H9 (cell line): ENCODE data around the gene SQSTM1. TPM values are rescaled to one million over a fixed set of nuclear protein-coding genes. Genes with fewer than 3 reads are reported as not detected.
A peak's percentile ranks its signal among the peaks of the same experiment; 100 is the strongest.

Experiments
- DNase-seq: peaks from one replicate; pipeline ENCODE4 v3.0.0-alpha.2; 2017
- H2AFZ ChIP-seq: one replicate; pipeline ENCODE4 v1.6.1; 2013; ENCODE audit warnings: mild to moderate bottlenecking, low read length, control low read depth, moderate library complexity
- H2AK5ac ChIP-seq: 2 replicates; pipeline ENCODE4 v1.6.1; 2013; ENCODE audit warnings: low read length, control low read depth, mixed read lengths; ENCODE audit not compliant: insufficient read length
- H2BK120ac ChIP-seq: one replicate; pipeline ENCODE4 v1.6.1; 2013; ENCODE audit warnings: low read depth, mild to moderate bottlenecking, low read length, control low read depth, inconsistent platforms; ENCODE audit not compliant: poor library complexity, severe bottlenecking
- H2BK12ac ChIP-seq: 2 replicates; pipeline ENCODE4 v1.6.1; 2013; ENCODE audit warnings: low read length, control low read depth, mixed read lengths, low read depth; ENCODE audit not compliant: insufficient read length
- H2BK15ac ChIP-seq: 2 replicates; pipeline ENCODE4 v1.6.1; 2013; ENCODE audit warnings: low read depth, low read length, control low read depth
- H2BK20ac ChIP-seq: one replicate; pipeline ENCODE4 v1.6.1; 2013; ENCODE audit warnings: low read depth, mild to moderate bottlenecking, low read length, control low read depth, inconsistent platforms; ENCODE audit not compliant: poor library complexity, severe bottlenecking
- H2BK5ac ChIP-seq: 2 replicates; pipeline ENCODE4 v1.6.1; 2013; ENCODE audit warnings: low read length, control low read depth, mixed read lengths; ENCODE audit not compliant: insufficient read length
- H3K14ac ChIP-seq: 2 replicates; pipeline ENCODE4 v1.6.1; 2013; ENCODE audit warnings: low read length, control low read depth; ENCODE audit not compliant: insufficient read depth
- H3K18ac ChIP-seq: 2 replicates; pipeline ENCODE4 v1.6.1; 2013; ENCODE audit warnings: low read depth, mild to moderate bottlenecking, mixed read lengths, low read length, control low read depth; ENCODE audit not compliant: insufficient read length
- H3K23ac ChIP-seq: 2 replicates; pipeline ENCODE4 v1.6.1; 2013; ENCODE audit warnings: low read length, control low read depth, mixed read lengths, low read depth; ENCODE audit not compliant: insufficient read length
- H3K23me2 ChIP-seq: 2 replicates; pipeline ENCODE4 v1.6.1; 2013; ENCODE audit warnings: low read depth, mild to moderate bottlenecking, mixed read lengths, low read length, control low read depth; ENCODE audit not compliant: insufficient read length, poor library complexity, severe bottlenecking
- H3K27ac ChIP-seq: 2 replicates; pipeline ENCODE4 v1.5.1; 2013; ENCODE audit warnings: low read length, control low read depth, mixed read lengths, low read depth; ENCODE audit not compliant: insufficient read length
- H3K27me3 ChIP-seq: 2 replicates; pipeline ENCODE4 v1.6.1; 2013; ENCODE audit warnings: low read length, control low read depth, inconsistent platforms; ENCODE audit not compliant: insufficient read depth
- H3K4ac ChIP-seq: 2 replicates; pipeline ENCODE4 v1.6.1; 2013; ENCODE audit warnings: low read depth, mild to moderate bottlenecking, control low read depth, inconsistent platforms, low read length, moderate library complexity
- H3K4me1 ChIP-seq: 2 replicates; pipeline ENCODE4 v1.6.1; 2013; ENCODE audit warnings: low read length, control low read depth, inconsistent platforms; ENCODE audit not compliant: insufficient read depth
- H3K4me2 ChIP-seq: 2 replicates; pipeline ENCODE4 v1.6.1; 2013; ENCODE audit warnings: low read length, control low read depth, mixed read lengths; ENCODE audit not compliant: insufficient read length, insufficient read depth
- H3K56ac ChIP-seq: 2 replicates; pipeline ENCODE4 v1.6.1; 2013; ENCODE audit warnings: low read depth, mild to moderate bottlenecking, mixed read lengths, low read length, control low read depth; ENCODE audit not compliant: insufficient read length
- H3K79me1 ChIP-seq: 2 replicates; pipeline ENCODE4 v1.6.1; 2013; ENCODE audit warnings: low read depth, mild to moderate bottlenecking, moderate library complexity, low read length, control low read depth, inconsistent platforms; ENCODE audit not compliant: insufficient read depth, poor library complexity, severe bottlenecking
- H3K79me2 ChIP-seq: 2 replicates; pipeline ENCODE4 v1.6.1; 2013; ENCODE audit warnings: low read length, control low read depth, inconsistent platforms; ENCODE audit not compliant: insufficient read depth
- H3K9ac ChIP-seq: 2 replicates; pipeline ENCODE4 v1.6.1; 2013; ENCODE audit warnings: low read length, control low read depth, mixed read lengths; ENCODE audit not compliant: insufficient read length; ENCODE audit errors: extremely low read depth
- H3K9me3 ChIP-seq: one replicate; pipeline ENCODE4 v1.6.1; 2013; ENCODE audit warnings: low read depth, low read length, inconsistent platforms; ENCODE audit not compliant: control insufficient read depth
- H3T11ph ChIP-seq: one replicate; pipeline ENCODE4 v1.6.1; 2013; ENCODE audit warnings: mild to moderate bottlenecking, low read length, control low read depth, inconsistent platforms
- H4K20me1 ChIP-seq: one replicate; pipeline ENCODE4 v1.6.1; 2013; ENCODE audit not compliant: control insufficient read depth, insufficient read length, insufficient read depth
- H4K5ac ChIP-seq: 2 replicates; pipeline ENCODE4 v1.6.1; 2013; ENCODE audit warnings: low read depth, mild to moderate bottlenecking, mixed read lengths, low read length, control low read depth; ENCODE audit not compliant: insufficient read length
- H4K8ac ChIP-seq: replicated peaks from 2 replicates; pipeline ENCODE4 v1.6.1; 2013; ENCODE audit warnings: low read length, control low read depth, mixed read lengths, low read depth; ENCODE audit not compliant: insufficient read length
- H4K91ac ChIP-seq: 2 replicates; pipeline ENCODE4 v1.6.1; 2013; ENCODE audit warnings: low read depth, mild to moderate bottlenecking, moderate library complexity, mixed read lengths, low read length, control low read depth; ENCODE audit not compliant: insufficient read length
- H3K27ac Mint-ChIP-seq, 3 experiments: 2 replicates in 2 of 3; 3 replicates in 1 of 3; pipeline ENCODE4 v1.8.0; 2020 to 2021; ENCODE audit warnings: mixed read lengths in 3 of 3, mild to moderate bottlenecking in 1 of 3, moderate library complexity in 1 of 3
- H3K27me3 Mint-ChIP-seq: 2 replicates; pipeline ENCODE4 v1.8.0; 2021; ENCODE audit warnings: low read depth, mild to moderate bottlenecking, moderate library complexity, mixed read lengths
- H3K36me3 Mint-ChIP-seq, 3 experiments: 2 replicates in 2 of 3; 3 replicates in 1 of 3; pipeline ENCODE4 v1.8.0; 2020 to 2021; ENCODE audit warnings: low read depth in 3 of 3, mixed read lengths in 3 of 3; ENCODE audit not compliant: insufficient read depth in 1 of 3
- H3K4me1 Mint-ChIP-seq, 2 experiments: 2 replicates each; pipeline ENCODE4 v1.8.0; 2020; ENCODE audit warnings: mixed read lengths in 2 of 2
- H3K4me3 Mint-ChIP-seq, 2 experiments: 2 replicates in 1 of 2; 3 replicates in 1 of 2; pipeline ENCODE4 v1.8.0; 2020 to 2021; ENCODE audit warnings: mild to moderate bottlenecking in 2 of 2, mixed read lengths in 2 of 2, moderate library complexity in 1 of 2
- H3K9me3 Mint-ChIP-seq, 2 experiments: 2 replicates in 1 of 2; 3 replicates in 1 of 2; pipeline ENCODE4 v1.8.0; 2020; ENCODE audit warnings: mild to moderate bottlenecking in 2 of 2, mixed read lengths in 2 of 2, moderate library complexity in 1 of 2
- CTCF ChIP-seq: fragments of 200-600 bp; sonication (generic); conservative IDR thresholded peaks from 3 replicates; pipeline ENCODE4 v1.8.0; 2021; ENCODE audit warnings: antibody characterized with exemption, mild to moderate bottlenecking
- WGBS: extraction: QIAGEN DNeasy Blood & Tissue Kit; methylation state at CpG from one replicate; pipeline ENCODE4 v1.1.7; 2013; ENCODE audit warnings: missing lambda C conversion rate, low lambda C conversion rate, mixed read lengths; ENCODE audit not compliant: insufficient read length; ENCODE audit errors: extremely low coverage; 5-methylcytosine and 5-hydroxymethylcytosine counted together
- total RNA-seq: library from RNA; stranded (reverse); gene quantifications from 2 replicates; pipeline ENCODE4 v1.2.1, GENCODE V29; 2021

Gene SQSTM1
- total RNA-seq, 1 experiment from 2014 or later, result 144 TPM

GRCh38 chr5:179836225-179837019, 15.7 kb downstream of the SQSTM1 start:
- Mint-ChIP-seq H3K27ac (peak overlapping the region in 2 of 3 experiments; percentile 4 to 49; a peak in 3 of 7 replicates), H3K27me3 (no peaks in the 10 kb centered on the region; the same call in 1 of the 2 replicates), H3K9me3 (peaks cover 5 to 14% of the 10 kb centered on the region in 2 experiments; a peak in 3 of 5 replicates), H3K4me3 (no peak overlapping the region), H3K4me1 (no peaks in the 10 kb centered on the region), H3K36me3 (peaks cover 54 to 92% (median 84%) of the 10 kb centered on the region in 3 experiments)
- no peaks in the 10 kb centered on the region for H3K79me2 ChIP-seq
- no peak overlapping the region for H4K91ac ChIP-seq
- no peak overlapping the region for H3K23ac ChIP-seq
- TF ChIP-seq CTCF, result no peak
- H3K14ac ChIP-seq, result no peak overlapping the region; the same call in 1 of the 2 replicates
- H2BK5ac ChIP-seq, result no peak overlapping the region
- WGBS, result no CpG with 5 or more reads among the region's 19 CpGs
- no peaks in the 10 kb centered on the region for H3K27me3 ChIP-seq
- H3K56ac ChIP-seq, result no peak overlapping the region
- H3K9me3 ChIP-seq, result no peaks in the 10 kb centered on the region
- H3K79me1 ChIP-seq, result no peaks in the 10 kb centered on the region
- no peak overlapping the region for H2BK12ac ChIP-seq
- no peak overlapping the region for H2BK15ac ChIP-seq
- DNase-seq, result no peak
- H3K27ac ChIP-seq, result no peak overlapping the region
- H2AK5ac ChIP-seq, result no peak overlapping the region
- H2AFZ ChIP-seq, result no peak overlapping the region
- H3K9ac ChIP-seq, result no peak overlapping the region
- no peak overlapping the region for H4K5ac ChIP-seq
- H4K8ac ChIP-seq, result no peak overlapping the region
- H3K23me2 ChIP-seq, result no peaks in the 10 kb centered on the region
- no peak overlapping the region for H2BK120ac ChIP-seq
- no peak overlapping the region for H3T11ph ChIP-seq
- H2BK20ac ChIP-seq, result no peak overlapping the region
- H3K4me1 ChIP-seq, result no peaks in the 10 kb centered on the region
- H3K18ac ChIP-seq, result no peak overlapping the region
- H3K4ac ChIP-seq, result no peak overlapping the region
- no peak overlapping the region for H3K4me2 ChIP-seq
- no peaks in the 10 kb centered on the region for H4K20me1 ChIP-seq
